ENCODE results near the gene USP21. TPM values are rescaled to one million over a fixed set of nuclear protein-coding genes. Genes with fewer than 3 reads are reported as not detected.

Gene USP21
- total RNA-seq, 4 donors from 2014 or later: 19.5 to 75.9 (median 35.3) TPM

GRCh38 chr1:161187311-161187710 lies 28.0 kb downstream of the USP21 start:
- Histone ChIP-seq H3K4me3 (no peak overlapping the region), H3K9me3 (no peaks in the 10 kb centered on the region), H3K27me3 (no peaks in the 10 kb centered on the region), H3K4me1 (peaks cover 0 to 19% (median 0%) of the 10 kb centered on the region in 4 donors), H3K27ac (peak overlapping the region in 2 of 4 donors; percentile 18 to 70), H3K36me3 (no peaks in the 10 kb centered on the region)
- no peak for DNase-seq
- in situ Hi-C loops (cut with MboI; ENCODE audit: low pct_ligation_motif_present in 1 of 4, low pct_unique_long_range_greater_than_20kb in 1 of 4, low sequenced_read_pairs in 3 of 4) (no loop called here), intact Hi-C loops (cut with DNase I; ENCODE audit: low total_unique reads) (no loop called here)
- TF ChIP-seq CTCF (IDR thresholded peaks at IDR 0.05): no peak
- no peak for TF ChIP-seq EP300 (IDR thresholded peaks at IDR 0.05; ENCODE audit: low read depth)
- TF ChIP-seq POLR2AphosphoS5 (IDR thresholded peaks at IDR 0.05): no peak
- TF ChIP-seq POLR2A (IDR thresholded peaks at IDR 0.05): no peak
- 65 to 76% methylated on average over 2 to 3 of the region's 3 CpGs for WGBS, 2 donors (ENCODE audit: low coverage in 1 of 2)

- no peak overlapping the region for H3K4me3 ChIP-seq
- WGBS, 2 donors (ENCODE audit: low coverage in 1 of 2): 83 to 100% methylated on average over 1 to 6 of the region's 6 CpGs
These were observed 29.1 kb downstream of the USP21 start for GRCh38 chr1:161188381-161188780.

GRCh38 chr1:161189036-161189435 lies 29.7 kb downstream of the USP21 start:
- Histone ChIP-seq H3K36me3 (no peaks in the 10 kb centered on the region), H3K9me3 (no peaks in the 10 kb centered on the region), H3K27ac (no peak overlapping the region), H3K4me3 (no peak overlapping the region), H3K4me1 (peaks cover 0 to 19% (median 2%) of the 10 kb centered on the region in 4 donors), H3K27me3 (no peaks in the 10 kb centered on the region)
- no peak for DNase-seq
- in situ Hi-C loops (cut with MboI; ENCODE audit: low pct_ligation_motif_present in 1 of 4, low pct_unique_long_range_greater_than_20kb in 1 of 4, low sequenced_read_pairs in 3 of 4): no loop called here
- TF ChIP-seq CTCF (IDR thresholded peaks at IDR 0.05) (no peak), POLR2AphosphoS5 (IDR thresholded peaks at IDR 0.05) (no peak), POLR2A (IDR thresholded peaks at IDR 0.05) (no peak), EP300 (IDR thresholded peaks at IDR 0.05; ENCODE audit: low read depth) (no peak)
- WGBS, 2 donors (ENCODE audit: low coverage in 1 of 2): 94 to 95% methylated on average over 5 of the region's 5 CpGs
- intact Hi-C loops (cut with DNase I; ENCODE audit: low total_unique reads): no loop called here

More at GRCh38 chr1:161188381-161188780, 29.1 kb downstream of the USP21 start:
- TF ChIP-seq POLR2A (IDR thresholded peaks at IDR 0.05): no peak
- no peak for TF ChIP-seq POLR2AphosphoS5 (IDR thresholded peaks at IDR 0.05)
- no peak for TF ChIP-seq EP300 (IDR thresholded peaks at IDR 0.05; ENCODE audit: low read depth)
- no peak for TF ChIP-seq CTCF (IDR thresholded peaks at IDR 0.05)
- no peak for DNase-seq
- Histone ChIP-seq H3K9me3 (no peaks in the 10 kb centered on the region), H3K36me3 (no peaks in the 10 kb centered on the region), H3K4me1 (peaks cover 0 to 19% (median 2%) of the 10 kb centered on the region in 4 donors), H3K27ac (no peak overlapping the region), H3K27me3 (no peaks in the 10 kb centered on the region)
- intact Hi-C loops (cut with DNase I; ENCODE audit: low total_unique reads) (no loop called here), in situ Hi-C loops (cut with MboI; ENCODE audit: low pct_ligation_motif_present in 1 of 4, low pct_unique_long_range_greater_than_20kb in 1 of 4, low sequenced_read_pairs in 3 of 4) (no loop called here)

DNA sequence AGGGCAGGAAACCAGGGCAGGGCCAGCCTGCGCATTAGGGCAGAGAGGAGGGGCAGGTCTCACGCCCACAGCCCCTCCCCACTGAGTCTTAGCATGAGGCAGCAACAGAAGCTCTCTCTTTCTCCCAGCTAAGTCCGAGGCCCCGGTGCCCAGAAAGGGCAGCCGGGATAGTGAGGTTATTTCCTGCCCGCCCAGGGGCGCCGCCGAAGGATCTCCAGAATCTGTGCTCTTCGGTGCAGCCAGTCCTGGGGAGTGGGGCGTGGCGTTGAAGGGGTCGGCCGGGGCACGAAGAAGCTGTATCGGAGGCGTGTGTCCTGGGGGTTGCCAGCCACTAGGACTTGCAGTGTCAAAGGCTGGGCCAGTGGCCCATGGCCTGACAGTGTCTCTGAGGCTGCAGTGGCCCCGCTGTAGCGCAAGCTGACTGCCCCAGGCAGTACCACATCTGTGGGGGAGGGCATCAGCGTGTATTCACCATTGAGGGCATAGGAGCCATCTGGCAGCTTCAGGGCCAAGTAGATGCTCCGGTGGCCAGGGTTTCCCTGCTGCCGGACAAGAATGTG lies 31.7 kb downstream of the USP21 start:
- no peaks in the 10 kb centered on the region for H3K36me3 ChIP-seq
- peaks cover 0 to 9% (median 2%) of the 10 kb centered on the region in 4 donors for H3K4me1 ChIP-seq
- H3K27ac ChIP-seq: no peak overlapping the region
- DNase-seq: no peak
- 79% methylated on average over 22 of the region's 22 CpGs; no CpG with 5 or more reads in 1 of the 2 donors for WGBS, 2 donors (ENCODE audit: low coverage in 1 of 2)
- TF ChIP-seq CTCF (IDR thresholded peaks at IDR 0.05) (no peak), EP300 (IDR thresholded peaks at IDR 0.05; ENCODE audit: low read depth) (no peak)
- in situ Hi-C loops (cut with MboI; ENCODE audit: low pct_ligation_motif_present in 1 of 4, low pct_unique_long_range_greater_than_20kb in 1 of 4, low sequenced_read_pairs in 3 of 4): no loop called here
- H3K9me3 ChIP-seq: no peaks in the 10 kb centered on the region
- intact Hi-C loops (cut with DNase I; ENCODE audit: low total_unique reads): no loop called here
- no peaks in the 10 kb centered on the region for H3K27me3 ChIP-seq
- no peak overlapping the region for H3K4me3 ChIP-seq

Measured in transverse colon (tissue), 4 donors.